Stimulated activated CD4-positive, alpha-beta T cell treated with anti-CD3 and anti-CD28 coated beads, Interleukin-15, amount 100 ng/mL, for 48 hours (primary cell): Measurements from ENCODE around the gene OTUB1.

ENCODE experiments used
- DNase-seq, 2 donors: peaks; one replicate each; pipeline ENCODE4 v3.0.0-alpha.2; 2020; ENCODE audit warnings: low read depth in 2 of 2

The OTUB1 gene

DNA sequence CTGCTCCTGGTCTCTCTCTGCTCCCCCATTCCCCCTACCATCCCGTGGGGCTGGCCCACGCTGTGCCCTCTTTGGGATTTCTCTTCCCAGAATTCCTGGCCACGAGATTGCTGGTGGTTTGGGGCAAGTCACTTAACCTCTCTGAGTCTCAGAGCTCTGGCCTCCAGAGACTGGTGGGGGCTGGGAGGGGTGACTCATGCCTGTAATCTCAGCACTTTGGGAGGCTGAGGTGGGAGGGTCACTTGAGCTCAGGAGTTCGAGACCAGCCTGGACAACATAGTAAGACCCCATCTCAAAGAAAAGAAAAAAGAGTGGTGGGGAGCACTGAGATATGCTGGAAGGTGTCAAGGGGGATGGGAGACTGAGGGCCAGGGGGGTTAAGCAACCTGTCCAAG lies 18.3 kb downstream of the OTUB1 start:
- DNase-seq = no peak

DNA sequence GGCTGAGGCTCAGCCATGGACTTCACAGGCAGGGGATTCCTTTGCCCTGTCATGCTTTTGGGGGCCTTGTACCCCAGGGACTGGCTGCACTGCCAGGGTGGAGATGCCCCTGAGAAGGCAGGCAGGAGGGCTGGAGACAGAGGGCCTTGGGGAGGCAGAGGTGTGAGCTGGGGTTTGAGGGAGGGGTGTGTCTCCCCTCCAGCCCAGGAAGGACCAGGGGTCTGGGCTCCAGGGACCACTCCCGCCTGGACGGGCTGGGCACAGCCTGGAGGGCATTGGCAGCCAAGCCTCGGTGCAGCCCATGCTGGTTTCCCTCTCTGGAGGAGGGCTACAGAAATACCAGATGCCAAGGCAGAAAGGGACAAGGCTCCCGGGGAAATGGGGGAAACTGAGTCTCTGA lies 19.5 kb downstream of the OTUB1 start:
- DNase-seq = no peak

DNA sequence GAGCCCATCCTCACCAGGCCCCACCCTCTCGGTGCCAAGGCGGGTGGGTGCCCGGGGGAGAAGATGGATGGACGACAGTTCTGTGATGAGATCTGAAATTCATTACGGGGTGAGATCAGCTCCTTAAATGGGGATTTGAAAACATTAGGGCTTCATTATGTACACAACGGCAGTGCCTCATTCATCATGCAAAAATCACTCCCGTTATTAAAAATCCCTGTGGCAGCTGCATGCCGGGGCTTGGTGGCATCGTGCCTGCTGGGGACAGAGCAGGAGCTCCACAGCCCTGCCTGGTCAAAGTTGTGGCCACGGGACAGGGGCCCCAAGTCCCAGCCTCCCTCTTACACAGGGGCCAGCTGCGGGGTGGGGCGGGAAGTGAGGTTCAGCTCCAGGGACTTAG lies 20.2 kb downstream of the OTUB1 start:
- no peak for DNase-seq

DNA sequence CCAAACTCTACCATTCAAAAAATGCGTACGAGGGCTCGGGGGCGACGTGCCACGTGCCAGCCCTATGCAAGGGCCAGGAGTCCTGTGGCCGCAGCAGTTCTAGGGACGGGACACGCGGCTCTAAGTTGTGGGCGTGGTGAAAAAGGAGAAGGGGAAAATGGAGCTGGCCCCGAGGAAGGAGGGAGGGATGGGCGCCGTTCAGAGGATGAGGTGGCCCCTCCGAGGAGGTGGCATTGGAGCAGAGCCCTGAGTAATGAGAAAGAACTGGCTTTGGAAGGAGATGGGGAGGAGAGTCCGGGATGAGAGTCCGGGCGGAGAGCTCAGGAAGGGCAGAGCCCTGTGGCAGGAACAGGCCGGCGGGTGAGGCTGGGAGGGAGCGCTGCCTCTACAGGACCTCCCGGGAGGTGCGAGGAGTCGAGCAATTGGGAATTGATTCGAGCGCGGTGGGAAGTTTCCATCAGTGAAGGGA lies 21.0 kb downstream of the OTUB1 start:
- no peak for DNase-seq

DNA sequence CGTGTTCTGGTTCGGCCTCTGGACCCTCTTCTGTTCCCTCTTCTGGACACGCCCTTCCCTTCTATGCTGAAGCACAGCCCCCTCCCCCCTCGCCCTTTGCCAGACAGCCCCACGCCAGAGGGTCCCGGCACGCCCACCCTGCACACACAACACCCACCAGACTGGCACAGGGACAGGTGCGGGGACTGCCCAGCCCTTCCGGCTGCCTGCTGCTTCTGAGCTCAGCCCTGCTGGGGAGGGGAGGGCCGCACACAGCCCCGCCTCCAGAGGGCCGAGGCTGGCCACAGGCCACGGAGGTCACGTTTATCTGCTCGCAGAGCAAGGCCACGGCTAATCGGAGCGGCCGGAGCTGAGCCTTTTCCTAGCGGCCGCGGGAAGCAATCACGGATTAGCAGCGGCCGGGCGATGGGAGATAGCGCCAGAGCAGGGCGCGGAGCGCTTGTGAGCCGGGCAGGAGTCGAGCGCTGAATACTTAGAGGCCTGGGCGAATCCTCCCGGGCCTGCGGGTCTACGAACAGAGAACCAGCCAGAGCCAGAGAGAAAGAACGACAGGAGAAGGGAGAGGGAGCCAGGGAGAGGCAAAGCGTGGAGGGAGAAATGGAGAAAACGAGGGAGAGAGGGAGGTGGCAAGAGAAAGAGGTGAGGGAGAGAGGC lies 21.5 kb downstream of the OTUB1 start:
- DNase-seq = no peak

DNA sequence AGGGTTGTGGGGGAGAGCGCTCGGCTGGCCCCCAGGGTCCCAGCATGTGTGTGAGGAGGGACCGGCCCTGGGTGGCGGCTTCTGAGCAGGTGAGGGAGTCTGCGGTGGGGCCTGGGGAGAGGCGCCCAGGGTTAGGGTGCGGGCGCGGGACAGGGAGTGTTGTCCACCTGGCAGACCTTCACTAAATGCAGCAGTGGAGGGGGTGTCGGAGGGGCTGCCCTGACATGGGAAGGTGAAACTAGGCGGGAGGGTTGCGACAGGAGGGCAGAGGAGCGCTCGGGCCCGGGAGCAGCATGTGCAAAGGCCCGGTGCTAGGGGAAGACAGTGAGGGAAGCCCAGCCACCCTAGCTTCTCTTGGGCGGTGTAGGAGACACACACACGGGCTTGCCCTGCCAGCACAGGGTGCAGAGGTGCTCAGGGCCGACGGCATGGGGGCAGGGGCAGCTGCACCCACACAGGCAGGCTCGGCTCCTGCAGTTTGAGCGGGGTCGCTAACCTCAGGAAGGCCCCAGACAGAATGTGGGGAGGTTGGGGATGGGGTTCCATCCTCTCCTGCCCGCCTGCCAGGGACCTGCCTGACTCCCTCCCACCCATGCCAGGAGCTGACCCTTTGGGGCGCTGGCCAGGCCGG lies 22.2 kb downstream of the OTUB1 start:
- DNase-seq = no peak

DNA sequence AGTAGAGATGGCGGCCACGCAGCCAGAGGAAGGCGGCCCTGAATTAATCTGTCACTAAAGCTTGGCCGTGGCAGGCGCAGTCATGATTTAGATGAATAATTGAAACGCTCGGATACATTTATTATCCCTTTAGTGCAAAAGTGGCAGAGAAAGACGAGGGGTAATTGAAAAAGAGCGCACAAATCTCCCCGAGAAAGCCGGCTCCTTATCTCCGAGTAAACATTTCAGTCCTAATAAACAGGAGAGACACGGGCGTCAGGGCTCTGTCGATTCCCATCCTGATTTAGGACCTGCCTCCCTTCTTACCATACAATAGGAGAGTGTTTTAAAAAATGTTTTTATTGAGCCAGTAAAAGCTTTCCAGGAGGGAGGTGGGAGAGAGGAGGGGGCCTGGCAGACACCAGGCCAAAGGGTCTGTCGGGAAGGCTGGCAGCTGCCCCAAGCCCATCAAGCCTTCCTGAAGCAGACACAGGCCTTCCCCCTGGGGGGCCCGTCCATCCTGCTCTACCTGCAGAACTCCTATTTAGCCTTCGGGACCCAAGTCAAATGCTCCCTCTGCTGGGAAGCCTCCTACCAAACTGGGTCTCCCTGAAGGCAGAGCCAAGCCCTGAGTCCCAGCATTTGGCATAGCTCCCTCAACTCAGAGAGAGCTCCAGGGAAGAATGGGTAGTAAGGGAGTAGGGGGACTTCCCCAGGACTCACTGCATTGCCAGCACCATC lies 22.8 kb downstream of the OTUB1 start:
- no peak for DNase-seq

DNA sequence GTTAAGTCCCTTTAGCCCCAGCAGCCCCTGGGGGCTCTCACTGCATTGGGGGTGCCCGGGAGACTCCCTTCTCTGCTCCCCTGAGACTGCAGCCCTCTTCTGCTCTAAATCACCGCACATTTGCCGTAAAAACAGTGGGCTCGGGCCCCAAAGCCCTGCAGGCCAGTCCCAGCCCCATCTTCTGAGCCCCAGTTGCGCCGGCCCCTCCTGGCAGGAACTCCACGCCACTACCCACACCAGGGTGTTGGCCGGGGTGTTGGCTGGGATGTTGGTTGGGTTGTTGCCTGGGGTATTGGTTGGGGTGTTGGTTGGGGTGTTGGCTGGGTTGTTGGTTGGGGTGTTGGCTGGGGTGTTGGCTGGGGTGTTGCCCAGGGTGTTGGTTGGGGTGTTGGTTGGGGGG lies 23.5 kb downstream of the OTUB1 start:
- no peak for DNase-seq

DNA sequence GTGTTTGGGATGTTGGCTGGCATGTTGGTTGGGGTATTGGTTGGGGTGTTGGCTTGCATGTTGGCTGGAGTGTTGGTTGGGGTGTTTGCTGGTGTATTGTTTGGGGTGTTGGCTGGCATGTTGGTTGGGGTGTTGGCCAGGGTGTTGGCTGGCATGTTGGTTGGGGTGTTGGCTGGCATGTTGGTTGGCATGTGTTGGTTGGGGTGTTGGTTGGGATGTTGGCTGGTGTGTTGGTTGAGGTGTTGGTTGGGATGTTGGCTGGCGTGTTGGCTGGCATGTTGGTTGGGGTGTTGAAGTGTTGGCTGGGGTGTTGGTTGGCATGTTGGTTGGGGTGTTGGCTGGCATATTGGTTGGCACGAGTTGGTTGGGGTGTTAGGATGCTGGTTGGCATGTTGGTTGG lies 24.5 kb downstream of the OTUB1 start:
- no peak for DNase-seq

DNA sequence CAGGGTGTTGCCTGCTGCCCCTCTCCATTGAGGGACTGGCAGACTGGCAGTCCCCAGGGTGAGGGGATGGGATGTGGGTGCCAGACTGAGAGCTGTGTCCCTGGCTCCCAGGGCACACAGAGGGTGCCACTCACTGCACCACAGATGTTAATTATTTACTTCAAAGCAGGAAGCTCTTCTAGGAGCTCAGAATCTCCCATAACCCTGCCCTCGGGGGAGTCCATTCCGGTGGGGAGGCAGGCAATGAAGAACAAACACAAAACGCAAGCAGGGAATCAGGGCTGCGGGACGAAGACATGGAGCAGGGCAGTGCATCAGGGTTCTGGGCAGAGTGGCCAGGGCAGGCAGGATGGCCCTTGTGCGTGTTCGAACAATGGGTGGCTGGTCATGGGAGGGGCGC lies 25.1 kb downstream of the OTUB1 start:
- DNase-seq = no peak

DNA sequence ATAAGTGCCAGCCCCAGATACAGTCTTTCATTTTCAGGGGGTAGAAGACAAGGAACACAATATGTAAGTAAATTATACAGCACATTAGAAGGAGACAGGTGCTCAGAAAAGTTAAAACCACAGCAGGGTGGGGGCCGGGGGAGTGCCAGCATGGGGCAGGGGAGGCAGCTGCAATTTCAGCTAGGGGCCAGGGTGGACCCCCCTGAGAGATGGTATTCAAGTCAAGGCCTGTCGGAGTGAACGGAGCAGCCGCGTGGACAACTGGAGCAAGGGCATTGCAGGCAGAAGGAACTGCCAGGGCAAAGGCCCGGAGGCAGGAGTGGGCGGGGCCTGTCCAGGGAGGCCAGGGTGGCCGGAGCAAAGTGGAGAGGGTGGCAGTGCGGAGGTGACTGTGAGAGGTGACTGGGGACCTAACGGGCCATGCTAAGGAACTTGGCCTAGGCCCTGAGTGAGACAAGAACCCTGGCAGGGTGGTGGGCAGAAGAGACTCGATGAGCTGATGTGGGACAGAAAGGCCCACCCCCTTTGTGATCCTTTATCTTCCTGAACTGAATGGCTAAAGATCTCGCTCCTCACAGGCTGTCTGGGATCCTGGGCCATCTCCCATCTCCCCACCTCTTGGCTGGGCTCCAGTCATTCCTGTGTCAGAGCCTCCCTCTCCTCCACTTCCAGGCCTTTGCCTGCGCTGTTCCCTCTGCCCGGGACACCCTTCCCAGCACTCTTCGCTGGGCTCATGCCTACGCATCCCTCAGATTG lies 27.1 kb downstream of the OTUB1 start:
- DNase-seq = no peak

DNA sequence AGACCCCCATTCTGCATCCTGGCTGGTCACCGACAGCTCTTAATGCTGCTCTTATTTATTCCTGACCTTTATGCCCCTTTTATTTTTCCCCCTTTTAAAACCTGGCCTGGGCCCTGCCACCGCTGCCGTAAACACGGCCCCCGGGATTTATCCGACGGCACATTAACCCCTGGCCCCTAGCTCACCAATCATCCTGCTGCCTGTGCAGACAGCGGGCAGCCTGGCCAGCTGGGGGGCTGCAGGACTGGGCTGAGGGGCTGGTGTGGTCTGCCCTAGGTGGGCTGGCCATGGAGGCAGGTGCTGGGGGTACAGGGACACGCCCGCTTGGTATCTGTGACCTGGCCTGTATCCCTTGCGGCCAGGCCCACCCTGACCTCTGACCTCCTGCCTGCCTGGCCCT lies 28.1 kb downstream of the OTUB1 start:
- DNase-seq = no peak

DNA sequence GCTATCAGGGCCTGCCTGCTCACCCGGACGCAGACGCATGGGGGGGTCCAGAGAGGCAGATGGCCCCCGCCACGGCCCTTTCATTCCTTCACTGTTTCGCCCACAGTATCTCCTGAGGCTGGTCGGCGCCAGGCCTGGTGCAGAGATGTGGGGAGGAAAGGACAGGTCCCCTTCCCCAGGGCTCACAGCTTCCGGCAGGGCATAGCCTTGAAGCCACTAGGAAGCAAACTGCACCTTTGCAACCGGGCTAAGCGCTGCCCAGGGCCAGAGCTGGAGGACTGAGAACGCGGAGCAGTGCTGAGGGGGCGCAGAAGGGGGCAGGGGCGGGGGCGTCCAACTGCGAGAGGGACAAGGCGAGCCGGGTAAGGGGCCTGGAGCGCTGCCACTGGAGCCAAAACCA lies 29.3 kb downstream of the OTUB1 start:
- no peak for DNase-seq

DNA sequence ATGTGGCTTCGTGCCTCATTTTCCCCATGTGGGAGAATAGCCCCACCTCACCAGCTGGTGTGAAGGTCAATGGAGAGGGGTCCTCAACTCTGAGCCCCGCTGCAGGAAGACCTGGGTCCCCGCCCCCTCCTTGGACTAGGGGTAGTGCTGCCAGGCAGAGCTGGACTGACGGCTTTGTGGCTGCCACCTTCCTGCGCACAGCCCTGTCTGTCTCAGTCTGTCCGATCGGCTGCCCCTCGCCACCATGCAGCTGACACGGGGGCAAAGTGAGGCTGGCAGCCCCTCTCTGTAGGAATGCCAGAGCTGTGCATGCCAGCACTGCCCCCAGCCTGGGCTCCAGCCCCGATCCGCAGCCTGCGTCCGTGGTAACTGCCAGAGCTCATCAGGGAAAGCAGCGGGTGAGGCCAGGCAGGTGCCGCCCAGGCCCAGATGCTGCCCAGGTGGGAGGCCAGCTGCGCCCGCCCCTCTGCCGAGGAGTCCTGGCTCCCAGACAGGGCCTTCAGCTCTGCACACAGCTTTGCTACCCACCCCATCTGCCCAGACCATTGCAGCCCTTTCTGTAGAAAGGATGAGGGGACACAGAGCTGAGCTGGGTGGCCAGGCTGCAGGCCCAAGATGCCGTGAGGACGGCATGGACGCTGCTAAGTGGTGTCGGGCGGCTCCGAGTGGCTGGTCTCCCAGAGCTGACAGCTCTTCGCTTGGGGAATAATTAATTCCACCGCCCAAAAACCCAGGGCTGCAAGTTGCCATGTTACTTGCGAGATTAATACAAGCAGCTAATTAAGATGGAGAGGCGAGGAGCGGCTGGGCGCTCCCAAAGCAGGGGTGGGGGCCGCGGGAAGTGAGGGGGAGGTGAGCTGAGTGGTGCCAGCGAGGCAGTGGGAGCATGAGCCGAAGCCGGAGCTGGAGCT lies 30.0 kb downstream of the OTUB1 start:
- no peak for DNase-seq

DNA sequence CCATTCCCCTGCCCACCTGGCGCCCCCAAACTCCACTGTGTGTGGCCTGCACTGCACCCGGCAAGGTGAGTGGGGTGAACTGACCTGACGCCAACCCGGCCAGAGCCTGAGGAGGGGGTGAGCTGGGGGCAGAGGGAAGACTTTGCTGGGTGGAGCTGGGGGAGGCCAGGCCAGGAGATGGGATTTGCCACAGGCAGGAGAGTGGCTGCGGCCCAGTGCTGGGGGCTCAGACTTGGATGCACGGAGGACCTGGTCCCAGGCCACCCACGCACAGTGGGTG lies 31.6 kb downstream of the OTUB1 start:
- no peak for DNase-seq

DNA sequence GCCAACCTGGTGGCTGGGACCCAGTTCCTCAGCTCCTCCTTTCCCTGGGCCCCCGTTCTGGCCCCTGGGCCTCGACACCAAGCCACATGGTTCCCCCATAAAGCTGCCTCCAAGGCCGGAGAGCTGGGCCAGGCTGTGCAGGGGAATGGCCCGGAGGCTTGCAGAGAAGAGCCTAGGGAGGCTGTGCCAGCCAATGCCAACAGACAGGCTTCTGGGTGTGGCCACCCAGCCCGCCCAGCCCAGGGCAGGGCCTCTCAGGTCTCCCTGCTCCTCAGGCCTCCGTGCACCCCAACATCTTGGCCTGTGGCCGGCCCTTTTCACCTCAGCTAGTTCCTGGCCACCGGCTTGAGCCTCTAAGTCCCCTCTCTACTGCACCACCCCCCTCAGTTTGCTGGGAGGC lies 32.1 kb downstream of the OTUB1 start:
- DNase-seq = no peak

DNA sequence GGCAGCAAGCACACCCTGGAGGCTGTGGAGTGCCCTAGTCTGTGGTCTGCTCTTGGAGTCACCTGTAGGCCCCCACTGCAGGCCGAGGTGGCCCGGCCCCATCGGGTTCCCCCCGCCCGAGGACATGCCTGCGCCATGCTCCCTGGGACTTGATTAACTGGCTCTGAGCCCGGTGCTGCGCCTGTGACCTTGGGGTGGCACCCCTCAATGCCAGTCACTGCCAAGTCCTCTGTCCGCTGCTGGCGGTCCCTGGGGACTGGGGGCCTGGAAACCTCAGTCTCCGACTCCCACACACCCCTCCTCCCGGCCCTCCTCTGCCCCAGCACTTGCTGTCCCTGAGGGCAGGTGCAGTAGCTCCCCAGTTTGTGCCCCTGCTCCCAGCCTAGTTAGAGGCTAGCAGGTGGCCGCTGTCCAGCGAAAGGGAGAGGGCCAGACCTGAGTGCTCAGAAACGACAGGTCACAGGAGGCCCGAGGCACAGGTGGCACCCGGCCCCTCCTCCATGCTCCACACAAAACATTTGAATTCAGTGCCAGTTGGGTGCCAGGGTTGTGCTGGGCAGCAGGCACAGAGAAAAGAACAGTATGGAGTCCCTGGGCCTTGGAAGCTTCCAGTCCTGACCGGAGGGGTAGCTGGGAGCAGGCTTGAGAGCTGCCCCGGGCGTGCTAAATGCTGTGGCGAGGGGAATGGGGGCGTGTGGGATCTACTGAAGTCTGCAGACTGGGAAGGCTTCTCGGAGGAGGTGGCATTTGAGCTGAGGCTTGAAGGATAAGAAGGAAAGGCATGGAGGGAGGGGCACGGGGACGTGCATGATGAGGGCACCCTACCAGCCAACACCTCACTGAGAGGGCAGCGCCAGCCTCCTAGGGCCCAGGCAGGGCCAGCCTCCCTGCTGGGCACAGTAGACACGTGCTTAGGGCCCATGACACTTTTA lies 33.1 kb downstream of the OTUB1 start:
- no peak for DNase-seq

DNA sequence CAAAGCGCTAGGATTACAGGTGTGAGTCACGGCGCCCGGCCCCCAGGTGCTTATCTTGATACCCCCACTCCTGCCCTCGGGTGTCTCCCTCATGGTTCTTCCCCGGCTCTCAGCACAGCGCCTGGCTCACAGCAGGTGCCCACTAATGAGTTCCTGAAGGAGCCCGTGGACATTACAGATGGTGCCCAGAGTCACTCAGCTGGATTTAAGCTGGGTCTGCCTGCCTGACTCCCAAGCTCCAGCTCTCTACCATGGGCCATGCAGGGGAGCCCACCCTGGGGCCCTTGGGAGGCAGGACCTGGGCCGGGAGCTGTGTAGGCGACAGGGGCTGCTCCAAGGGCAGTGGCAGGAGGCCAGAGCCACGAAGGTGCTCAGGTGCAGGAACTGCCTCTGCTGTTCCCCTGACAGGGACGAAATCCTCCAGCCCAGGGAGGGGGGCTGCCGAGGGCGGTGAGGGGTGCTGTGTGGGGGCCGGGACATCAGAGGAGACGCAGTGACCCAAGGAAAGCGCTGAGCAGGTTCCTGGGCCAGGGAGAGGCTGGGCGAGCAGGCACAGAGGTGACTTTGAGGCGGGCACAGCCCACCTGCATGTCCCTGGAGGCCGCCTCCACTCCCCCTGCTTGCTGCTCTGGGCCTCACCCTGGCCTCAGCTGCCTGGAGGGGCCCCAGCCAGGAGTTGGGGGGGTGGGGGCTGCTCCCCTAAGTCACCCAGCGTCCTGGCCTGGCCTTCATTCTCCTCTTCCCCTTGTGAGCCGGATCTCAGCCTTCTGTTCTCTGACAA lies 34.9 kb downstream of the OTUB1 start:
- DNase-seq = no peak

DNA sequence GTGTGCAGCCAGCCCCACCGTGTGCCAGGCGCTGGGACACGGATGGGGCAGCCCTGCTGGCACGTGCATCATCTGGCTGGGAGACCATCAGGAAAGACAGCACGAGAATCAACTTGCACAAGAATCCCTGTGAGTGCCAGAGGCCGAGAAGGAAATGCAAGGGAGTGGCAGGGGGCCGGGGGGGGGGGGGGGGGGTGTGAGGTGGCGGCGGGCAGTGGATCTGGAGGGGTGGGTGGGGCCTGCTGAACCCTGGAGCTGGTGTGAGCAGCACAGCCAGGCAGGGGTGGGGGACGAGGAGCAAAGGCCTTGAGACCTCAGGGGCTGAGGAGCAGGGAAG lies 35.5 kb downstream of the OTUB1 start:
- DNase-seq = no peak
